ENCODE data around the gene TBCC. TPM values are rescaled to one million over a fixed set of nuclear protein-coding genes. Genes with fewer than 3 reads are reported as not detected.
A peak's percentile ranks its signal among the peaks of the same experiment; 100 is the strongest.

TBCC gene
- total and polyA plus RNA-seq, 10 of the 15 experiments (the other 5 are each of a cell fraction or from before 2014, with no cell fraction given) = 2.5 to 41.9 (median 20.3) TPM

DNA sequence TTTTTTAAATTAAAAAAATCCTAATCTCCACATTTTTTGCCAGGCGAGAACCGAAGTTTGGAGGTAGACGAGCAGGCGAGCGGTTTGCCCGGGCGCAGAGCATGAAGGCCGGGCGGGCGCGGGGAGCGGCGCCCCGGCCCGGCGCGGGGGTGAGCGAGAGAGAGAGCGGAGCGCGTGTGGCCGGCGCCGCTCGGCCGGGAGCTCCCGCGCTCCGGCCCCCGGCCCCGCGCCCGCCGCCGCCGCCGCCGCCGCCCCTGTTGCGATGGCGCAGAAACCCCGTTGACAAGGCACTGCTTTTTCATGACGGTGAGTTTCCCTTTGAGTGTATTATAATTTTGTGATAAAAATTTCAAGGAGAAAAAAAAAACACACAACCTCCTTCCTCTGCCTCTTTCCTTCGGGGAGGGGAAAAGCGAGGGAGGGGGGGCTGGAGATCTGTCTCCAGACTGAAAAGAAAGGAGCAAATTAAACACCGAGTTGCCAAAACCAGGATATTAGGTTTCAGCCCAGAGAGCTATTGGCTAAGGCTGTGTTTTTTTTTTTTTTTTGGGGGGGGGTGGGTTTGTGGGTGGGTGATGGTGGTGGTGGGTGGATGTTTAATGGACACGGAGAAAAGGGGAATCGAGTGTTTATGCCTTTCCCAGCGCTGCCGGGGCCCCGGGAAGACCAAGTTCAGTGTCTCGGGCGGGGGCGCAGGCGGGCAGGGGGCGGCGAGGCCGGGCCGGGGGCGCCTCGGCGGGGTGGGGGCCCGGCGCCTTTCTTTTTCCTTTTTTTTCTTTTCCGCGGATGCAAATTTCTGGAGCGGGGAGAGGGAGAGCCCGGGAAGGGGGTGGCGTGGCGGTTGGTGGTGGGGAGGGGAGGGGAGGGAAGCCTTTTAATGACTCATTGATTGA lies 36.1 kb upstream of the TBCC start, which contains the start of gene BICRAL (continued):
- TF ChIP-seq MEF2A (IDR thresholded peaks at IDR 0.05; ENCODE audit: insufficient read depth, low read depth, low read length) (0 out of 2 replicates have a peak, but pooled peaks have one; percentile 4), EGR1 (IDR thresholded peaks at IDR 0.05; ENCODE audit: borderline replicate concordance in 1 of 2, low read depth in 2 of 2, low read length in 2 of 2) (peak in 1 of 2 experiments; percentile 36; a peak in 1 of 3 replicates), NR2F1 (conservative IDR thresholded peaks at IDR 0.05) (no peak), CREB1 (IDR thresholded peaks at IDR 0.05; ENCODE audit: low read depth) (0 out of 2 replicates have a peak, but pooled peaks have one; percentile 9), JUNB (IDR thresholded peaks at IDR 0.05) (peak; percentile 36)
- TF ChIP-seq, protein P1, sequence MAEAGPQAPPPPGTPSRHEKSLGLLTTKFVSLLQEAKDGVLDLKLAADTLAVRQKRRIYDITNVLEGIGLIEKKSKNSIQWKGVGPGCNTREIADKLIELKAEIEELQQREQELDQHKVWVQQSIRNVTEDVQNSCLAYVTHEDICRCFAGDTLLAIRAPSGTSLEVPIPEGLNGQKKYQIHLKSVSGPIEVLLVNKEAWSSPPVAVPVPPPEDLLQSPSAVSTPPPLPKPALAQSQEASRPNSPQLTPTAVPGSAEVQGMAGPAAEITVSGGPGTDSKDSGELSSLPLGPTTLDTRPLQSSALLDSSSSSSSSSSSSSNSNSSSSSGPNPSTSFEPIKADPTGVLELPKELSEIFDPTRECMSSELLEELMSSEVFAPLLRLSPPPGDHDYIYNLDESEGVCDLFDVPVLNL (IDR thresholded peaks at IDR 0.05; ENCODE audit: low read depth, low read length) = no peak

DNA sequence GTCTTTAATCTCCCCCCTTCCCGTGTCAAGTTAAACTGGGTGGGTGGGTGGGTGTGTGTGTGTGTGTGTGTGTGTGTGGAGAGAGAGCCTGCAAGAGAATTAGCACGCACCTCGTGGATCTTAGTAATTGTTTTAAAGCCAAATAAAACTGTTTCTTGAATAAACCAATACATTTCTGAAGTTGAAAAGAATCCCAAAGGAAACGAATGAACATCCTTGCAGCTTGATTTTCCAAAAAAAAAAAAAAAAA lies 35.6 kb upstream of the TBCC start:
- intact Hi-C loops (cut with micrococcal nuclease; ENCODE audit: unreplicated experiment) (loop anchor here (5.0 to 10.0 kb wide), 2 partner anchors 111 to 393 kb away; partner anchors contain the start of gene SRF), in situ Hi-C loops (cut with MboI) (no loop called here)
- H3K27ac ChIP-seq (ENCODE audit: control insufficient read depth, insufficient read depth) = peak overlapping the region; percentile 99
- ChIA-PET CTCF (interaction anchor here (1.7 to 2.0 kb wide), 2 partner anchors 9 to 10 kb away, joined by 5 to 8 read pairs; no protein-coding TSS in a partner anchor), SMC1A (ENCODE audit: uncharacterized antibody, unreplicated experiment) (interaction anchor here (0.9 to 2.9 kb wide), 6 partner anchors 9 to 848 kb away, joined by 3 to 12 read pairs (median 4); partner anchors contain the start of gene TBCC), POLR2A (interaction anchor here (0.6 to 7.4 kb wide), 9 partner anchors 9 to 1247 kb away, joined by 3 to 82 read pairs (median 4); partner anchors contain the start of gene TBCC), RAD21 (ENCODE audit: unreplicated experiment) (interaction anchor here (0.8 to 17.0 kb wide), 5 partner anchors 11 to 217 kb away, joined by 3 to 227 read pairs (median 6); partner anchors contain the start of genes RPL7L1, TBCC and UBR2)
- H3K36me3 ChIP-seq (ENCODE audit: control insufficient read depth in 2 of 2, insufficient read depth in 2 of 2, low read length in 1 of 2) = no peaks in the 10 kb centered on the region
- TF ChIP-seq ETV6 (conservative IDR thresholded peaks at IDR 0.05 in 1 of 2, IDR thresholded peaks at IDR 0.05 in 1 of 2; ENCODE audit: borderline replicate concordance in 1 of 2, low read depth in 1 of 2) = no peak
- 0 out of 2 replicates have a peak, but pooled peaks have one; percentile 1 for TF ChIP-seq ZNF384 (IDR thresholded peaks at IDR 0.05; ENCODE audit: borderline replicate concordance, low read depth, low read length)
- DNase-seq (ENCODE audit: low read depth, low spot score) = no peak
- H3K79me2 ChIP-seq (ENCODE audit: control insufficient read depth, insufficient read depth, low read length) = peaks cover 74% of the 10 kb centered on the region
- H2AFZ ChIP-seq (ENCODE audit: control insufficient read depth, low read depth, low read length) = no peak overlapping the region
- FAIRE-seq = no peak
- no peaks in the 10 kb centered on the region for H4K20me1 ChIP-seq (ENCODE audit: control insufficient read depth, insufficient read depth)
- no peaks in the 10 kb centered on the region for H3K9me3 ChIP-seq (replicated peaks; ENCODE audit: control insufficient read depth, insufficient read depth, low read length)
- WGBS (ENCODE audit: insufficient coverage, insufficient replicate concordance, low lambda C conversion rate, missing lambda C conversion rate) = 0% methylated on average over 4 of the region's 4 CpGs
- H3K27me3 ChIP-seq (replicated peaks in 1 of 2; ENCODE audit: control insufficient read depth in 2 of 2, insufficient read depth in 2 of 2, low read length in 1 of 2) = no peaks in the 10 kb centered on the region
- peak overlapping the region; percentile 100 for H3K9ac ChIP-seq (ENCODE audit: control insufficient read depth, insufficient read depth, low read length)
- BruUV-seq (replicated peaks) = no TSS peak
- no peak overlapping the region for H3K4me3 ChIP-seq
- ATAC-seq = no peak
- peaks cover 37% of the 10 kb centered on the region for H3K4me1 ChIP-seq (ENCODE audit: control insufficient read depth, insufficient read depth, low read length)
- H3K4me2 ChIP-seq (ENCODE audit: control insufficient read depth, insufficient read depth) = no peak overlapping the region
